ENCODE measurements around the gene LCP1. TPM values are rescaled to one million over a fixed set of nuclear protein-coding genes. Genes with fewer than 3 reads are reported as not detected.

LCP1 gene
- total RNA-seq, 1 experiment from 2014 or later = 32.1 TPM

DNA sequence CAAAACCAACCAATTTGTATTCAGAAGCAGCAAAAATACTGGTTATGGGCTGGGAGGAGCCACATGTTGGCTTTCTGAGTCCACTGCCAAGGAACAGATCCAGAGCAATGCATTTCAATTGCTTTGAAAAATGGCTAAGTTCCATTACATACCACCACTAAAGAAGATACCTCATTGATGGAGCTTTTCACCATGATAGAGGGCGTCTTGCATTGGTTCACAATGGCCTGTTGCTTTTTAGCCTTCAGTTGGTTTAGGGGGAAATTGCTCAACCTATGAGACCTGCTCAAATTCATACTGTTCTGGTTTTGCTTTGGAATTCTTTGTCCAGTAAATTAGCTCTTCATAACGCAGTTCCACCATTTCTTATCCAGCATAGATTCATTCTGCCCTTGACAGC, 55.9 kb downstream of the LCP1 start:
- H3K4me1 Mint-ChIP-seq (ENCODE audit: low read depth, unreplicated experiment) = peaks cover 7% of the 10 kb centered on the region
- no peaks in the 10 kb centered on the region for H3K36me3 Mint-ChIP-seq (ENCODE audit: insufficient read depth, unreplicated experiment)
- no peaks in the 10 kb centered on the region for H3K9me3 Mint-ChIP-seq (ENCODE audit: unreplicated experiment)
- TSS peak; percentile 61 for BruUV-seq (replicated peaks)
- H3K4me3 Mint-ChIP-seq (ENCODE audit: unreplicated experiment) = no peak overlapping the region
- no peak for DNase-seq
- ChIA-PET CTCF (interaction anchor here (0.6 to 1.8 kb wide), 14 partner anchors 9 to 318 kb away, joined by 3 to 16 read pairs (median 6); partner anchors contain the start of gene ZC3H13), POLR2A (no interaction called here)
- peaks cover 12% of the 10 kb centered on the region for H3K4me1 ChIP-seq
- H3K4me3 ChIP-seq (ENCODE audit: low read depth, low read length) = no peak overlapping the region
- H3K27me3 Mint-ChIP-seq (ENCODE audit: insufficient read depth, unreplicated experiment) = no peaks in the 10 kb centered on the region
- H3K27ac Mint-ChIP-seq (ENCODE audit: unreplicated experiment) = no peak overlapping the region
- no peaks in the 10 kb centered on the region for H3K9me3 ChIP-seq
- intact Hi-C loops (cut with micrococcal nuclease; ENCODE audit: unreplicated experiment) = loop anchor here (1.0 kb wide), 5 partner anchors 34 to 319 kb away; partner anchors contain the start of gene ZC3H13
- TF ChIP-seq, protein P1, sequence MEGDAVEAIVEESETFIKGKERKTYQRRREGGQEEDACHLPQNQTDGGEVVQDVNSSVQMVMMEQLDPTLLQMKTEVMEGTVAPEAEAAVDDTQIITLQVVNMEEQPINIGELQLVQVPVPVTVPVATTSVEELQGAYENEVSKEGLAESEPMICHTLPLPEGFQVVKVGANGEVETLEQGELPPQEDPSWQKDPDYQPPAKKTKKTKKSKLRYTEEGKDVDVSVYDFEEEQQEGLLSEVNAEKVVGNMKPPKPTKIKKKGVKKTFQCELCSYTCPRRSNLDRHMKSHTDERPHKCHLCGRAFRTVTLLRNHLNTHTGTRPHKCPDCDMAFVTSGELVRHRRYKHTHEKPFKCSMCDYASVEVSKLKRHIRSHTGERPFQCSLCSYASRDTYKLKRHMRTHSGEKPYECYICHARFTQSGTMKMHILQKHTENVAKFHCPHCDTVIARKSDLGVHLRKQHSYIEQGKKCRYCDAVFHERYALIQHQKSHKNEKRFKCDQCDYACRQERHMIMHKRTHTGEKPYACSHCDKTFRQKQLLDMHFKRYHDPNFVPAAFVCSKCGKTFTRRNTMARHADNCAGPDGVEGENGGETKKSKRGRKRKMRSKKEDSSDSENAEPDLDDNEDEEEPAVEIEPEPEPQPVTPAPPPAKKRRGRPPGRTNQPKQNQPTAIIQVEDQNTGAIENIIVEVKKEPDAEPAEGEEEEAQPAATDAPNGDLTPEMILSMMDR (IDR thresholded peaks at IDR 0.05; ENCODE audit: insufficient read depth in 1 of 2, low read depth in 1 of 2, low read length in 1 of 2, severe bottlenecking in 1 of 2, unreplicated experiment in 1 of 2) = no peak
- H3K27me3 ChIP-seq (replicated peaks; ENCODE audit: control insufficient read depth, insufficient read depth, low read length) = no peaks in the 10 kb centered on the region
- no peaks in the 10 kb centered on the region for H3K36me3 ChIP-seq (ENCODE audit: control insufficient read depth, insufficient read depth, low read length)

DNA sequence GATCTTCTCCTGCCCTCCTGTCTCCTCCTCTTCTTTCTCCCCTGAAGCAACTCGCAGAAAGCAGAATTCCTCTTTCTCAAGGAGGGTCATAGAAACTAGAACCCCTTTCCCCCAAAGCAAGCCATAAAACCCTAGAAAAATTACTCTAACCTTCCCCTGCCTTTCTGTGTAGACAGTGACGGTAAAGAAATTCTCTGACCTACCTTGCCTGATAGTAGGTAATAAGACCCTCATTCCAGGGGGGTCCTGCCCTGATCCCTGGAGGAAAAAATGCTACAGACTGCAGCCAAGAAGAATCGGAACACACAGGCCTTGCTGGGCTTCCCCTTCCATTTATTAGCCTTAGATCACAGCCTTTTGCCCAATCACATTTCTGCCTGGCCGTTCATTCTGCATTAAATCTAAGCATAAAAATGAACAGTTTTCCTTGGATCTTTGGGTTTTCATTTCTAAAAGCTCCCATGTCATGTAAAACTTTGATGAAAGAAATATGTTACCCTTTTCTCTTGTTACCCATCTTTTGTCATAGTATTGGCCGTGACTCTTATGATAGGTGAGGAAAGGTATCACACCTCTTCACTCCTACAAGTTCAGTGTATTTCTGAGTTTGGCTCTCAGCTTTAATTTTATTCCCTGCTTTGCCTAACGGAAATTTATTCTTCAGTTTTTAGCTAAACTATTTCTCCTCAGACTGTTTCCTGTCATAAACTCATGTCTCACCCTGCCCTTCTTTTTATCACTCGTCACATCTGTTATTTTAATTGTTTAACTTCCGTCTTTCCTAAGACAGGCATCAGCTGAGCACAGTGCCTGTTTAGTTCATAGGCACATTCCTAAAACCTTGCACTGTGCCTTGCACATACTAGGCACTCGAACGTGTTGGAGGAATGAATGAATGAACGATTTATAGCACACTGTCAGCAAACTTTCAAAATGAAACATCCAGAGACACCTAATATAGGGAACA, 56.7 kb downstream of the LCP1 start:
- POLR2A ChIA-PET = no interaction called here
- no peaks in the 10 kb centered on the region for H3K27me3 ChIP-seq (replicated peaks; ENCODE audit: control insufficient read depth, insufficient read depth, low read length)
- H3K4me1 Mint-ChIP-seq (ENCODE audit: low read depth, unreplicated experiment) = peaks cover 7% of the 10 kb centered on the region
- no peaks in the 10 kb centered on the region for H3K36me3 Mint-ChIP-seq (ENCODE audit: insufficient read depth, unreplicated experiment)
- no peak for DNase-seq
- no peak overlapping the region for H3K4me3 Mint-ChIP-seq (ENCODE audit: unreplicated experiment)
- H3K9me3 Mint-ChIP-seq (ENCODE audit: unreplicated experiment) = no peaks in the 10 kb centered on the region
- intact Hi-C loops (cut with micrococcal nuclease; ENCODE audit: unreplicated experiment) = no loop called here
- H3K36me3 ChIP-seq (ENCODE audit: control insufficient read depth, insufficient read depth, low read length) = no peaks in the 10 kb centered on the region
- H3K27ac Mint-ChIP-seq (ENCODE audit: unreplicated experiment) = no peak overlapping the region
- H3K4me3 ChIP-seq (ENCODE audit: low read depth, low read length) = no peak overlapping the region
- BruUV-seq (replicated peaks) = no TSS peak
- CTCF ChIA-PET = interaction anchor here (1.3 to 1.8 kb wide), 3 partner anchors 10 to 318 kb away, joined by 6 to 15 read pairs (median 8); no protein-coding TSS in a partner anchor
- no peaks in the 10 kb centered on the region for H3K9me3 ChIP-seq
- peaks cover 12% of the 10 kb centered on the region for H3K4me1 ChIP-seq
- TF ChIP-seq, protein P1 (IDR thresholded peaks at IDR 0.05; ENCODE audit: insufficient read depth in 1 of 2, low read depth in 1 of 2, low read length in 1 of 2, severe bottlenecking in 1 of 2, unreplicated experiment in 1 of 2) = no peak
- no peaks in the 10 kb centered on the region for H3K27me3 Mint-ChIP-seq (ENCODE audit: insufficient read depth, unreplicated experiment)

DNA sequence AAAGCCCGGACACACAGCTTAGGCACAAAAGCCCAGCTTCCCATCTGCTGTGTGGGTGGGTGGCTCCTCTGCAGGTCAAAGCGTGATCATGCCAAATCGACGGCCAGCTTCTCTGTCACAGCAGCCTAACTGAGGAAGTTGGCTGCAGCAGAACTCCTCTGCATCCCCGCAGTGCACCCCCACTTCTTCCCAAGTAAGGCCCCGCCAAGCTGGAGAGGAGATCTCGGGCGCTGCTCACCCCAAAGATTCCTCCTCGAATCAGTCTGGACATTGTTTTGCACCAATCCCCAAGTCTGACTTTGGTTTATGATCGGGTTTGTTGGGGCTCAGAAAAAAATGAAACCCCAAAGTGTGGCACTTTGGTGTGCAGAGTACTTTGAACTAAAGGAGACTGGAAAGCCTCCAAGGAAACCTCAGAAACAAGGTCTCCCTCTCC, 57.4 kb downstream of the LCP1 start:
- Histone ChIP-seq H3K4me1 (peaks cover 12% of the 10 kb centered on the region), H3K9me3 (no peaks in the 10 kb centered on the region), H3K4me3 (ENCODE audit: low read depth, low read length) (no peak overlapping the region), H3K27me3 (replicated peaks; ENCODE audit: control insufficient read depth, insufficient read depth, low read length) (no peaks in the 10 kb centered on the region), H3K36me3 (ENCODE audit: control insufficient read depth, insufficient read depth, low read length) (no peaks in the 10 kb centered on the region)
- H3K27me3 Mint-ChIP-seq (ENCODE audit: insufficient read depth, unreplicated experiment) = no peaks in the 10 kb centered on the region
- H3K4me1 Mint-ChIP-seq (ENCODE audit: low read depth, unreplicated experiment) = peaks cover 7% of the 10 kb centered on the region
- TF ChIP-seq, protein P1 (IDR thresholded peaks at IDR 0.05; ENCODE audit: insufficient read depth in 1 of 2, low read depth in 1 of 2, low read length in 1 of 2, severe bottlenecking in 1 of 2, unreplicated experiment in 1 of 2) = no peak
- no peaks in the 10 kb centered on the region for H3K36me3 Mint-ChIP-seq (ENCODE audit: insufficient read depth, unreplicated experiment)
- intact Hi-C loops (cut with micrococcal nuclease; ENCODE audit: unreplicated experiment) = no loop called here
- H3K9me3 Mint-ChIP-seq (ENCODE audit: unreplicated experiment) = no peaks in the 10 kb centered on the region
- no peak for DNase-seq
- CTCF ChIA-PET = no interaction called here
- BruUV-seq (replicated peaks) = no TSS peak
- POLR2A ChIA-PET = no interaction called here
- H3K4me3 Mint-ChIP-seq (ENCODE audit: unreplicated experiment) = no peak overlapping the region
- H3K27ac Mint-ChIP-seq (ENCODE audit: unreplicated experiment) = no peak overlapping the region
